22Rv1 (cell line): ENCODE results near the gene ZFPL1.

Source experiments
- CTCF ChIP-seq: fragments of 450-650 bp; IDR thresholded peaks from 2 replicates; pipeline ENCODE4 v1.5.1; 2017; ENCODE audit warnings: mild to moderate bottlenecking
- ZFX ChIP-seq: fragments of 450-650 bp; IDR thresholded peaks from 2 replicates; pipeline ENCODE4 v1.6.1; 2017; ENCODE audit warnings: antibody characterized with exemption, borderline replicate concordance

GRCh38 chr11:65071907-65072630 lies 12.0 kb upstream of the ZFPL1 start:
- TF ChIP-seq CTCF (no peak), ZFX (no peak)
